Mucosa of rectum (tissue), 2 donors: Measurements from ENCODE around the gene SLC4A1AP.
A peak's percentile ranks its signal among the peaks of the same experiment; 100 is the strongest.
"Not testable (repeated sequence)": the region's sequence is repeated elsewhere in the genome, so short reads cannot be mapped to it uniquely, and the experiment has no call there.

Source experiments
- H3K27ac ChIP-seq, 2 donors: one replicate each; pipeline ENCODE4 v1.7.0; 2013; ENCODE audit warnings: inconsistent platforms in 2 of 2, low read depth in 2 of 2, low read length in 2 of 2
- H3K27me3 ChIP-seq, 2 donors: one replicate each; pipeline ENCODE4 v1.7.0; 2013; ENCODE audit warnings: low read length in 2 of 2; ENCODE audit not compliant: control insufficient read depth in 2 of 2, insufficient read depth in 2 of 2
- H3K36me3 ChIP-seq, 2 donors: one replicate each; pipeline ENCODE4 v1.7.0; 2013; ENCODE audit warnings: low read length in 2 of 2; ENCODE audit not compliant: control insufficient read depth in 2 of 2, insufficient read depth in 2 of 2
- H3K4me1 ChIP-seq, 2 donors: one replicate each; pipeline ENCODE4 v1.7.0; 2013; ENCODE audit warnings: low read length in 2 of 2, mild to moderate bottlenecking in 1 of 2; ENCODE audit not compliant: control insufficient read depth in 2 of 2, insufficient read depth in 2 of 2
- H3K4me3 ChIP-seq, 2 donors: one replicate each; pipeline ENCODE4 v1.7.0; 2013; ENCODE audit warnings: low read length in 2 of 2
- H3K9ac ChIP-seq, 2 donors: one replicate each; pipeline ENCODE4 v1.7.0; 2013; ENCODE audit warnings: low read length in 2 of 2, low read depth in 1 of 2, mild to moderate bottlenecking in 1 of 2
- H3K9me3 ChIP-seq, 2 donors: one replicate each; pipeline ENCODE4 v1.7.0; 2013; ENCODE audit warnings: low read length in 2 of 2; ENCODE audit not compliant: control insufficient read depth in 2 of 2
- donor health status: healthy.
- donor health status: Normal muscosa, but diverticular disease.

Gene SLC4A1AP

DNA sequence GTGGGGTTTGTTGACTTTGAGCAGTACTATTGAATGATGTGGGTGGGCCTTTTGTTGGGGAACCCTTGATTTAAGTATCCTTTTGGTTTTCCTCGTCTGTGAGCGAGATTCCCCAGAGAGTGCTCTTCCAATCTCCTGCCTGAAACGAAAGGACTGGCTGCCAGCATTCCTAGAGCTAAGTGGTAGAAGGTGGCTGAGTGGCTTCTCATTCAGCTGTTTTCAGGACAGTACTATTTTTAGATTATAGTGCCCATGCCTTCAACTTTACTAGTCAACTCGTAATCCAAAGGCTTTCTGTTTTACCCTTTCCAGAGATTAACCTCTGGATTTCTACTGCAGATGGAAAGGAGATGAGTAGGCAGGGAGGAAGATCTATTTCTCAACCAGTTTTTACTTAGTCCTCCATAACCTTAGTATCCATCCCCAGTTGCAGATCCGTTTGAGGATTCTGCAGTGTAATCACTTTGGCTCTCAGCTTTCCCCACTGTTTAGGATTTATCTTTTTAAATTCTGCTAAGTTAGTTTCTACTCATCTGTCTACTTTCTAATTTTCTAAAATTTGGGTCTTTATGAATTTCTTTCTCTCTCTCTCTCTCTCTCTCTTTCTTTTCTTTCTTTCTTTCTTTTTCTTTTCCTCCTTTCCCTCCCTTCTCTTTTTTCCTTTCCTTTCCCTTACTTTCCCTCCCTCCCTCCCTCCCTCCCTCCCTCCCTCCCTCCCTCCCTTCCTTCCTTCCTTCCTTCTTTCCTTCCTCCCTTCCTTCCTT lies 9.2 kb downstream of the SLC4A1AP start:
- no peaks in the 10 kb centered on the region for H3K27me3 ChIP-seq
- H3K36me3 ChIP-seq = peaks cover 46 to 56% of the 10 kb centered on the region in 2 donors
- no peak overlapping the region for H3K9ac ChIP-seq
- no peak overlapping the region for H3K4me3 ChIP-seq
- no peak overlapping the region for H3K27ac ChIP-seq
- H3K9me3 ChIP-seq = no peaks in the 10 kb centered on the region
- H3K4me1 ChIP-seq = no peaks in the 10 kb centered on the region

DNA sequence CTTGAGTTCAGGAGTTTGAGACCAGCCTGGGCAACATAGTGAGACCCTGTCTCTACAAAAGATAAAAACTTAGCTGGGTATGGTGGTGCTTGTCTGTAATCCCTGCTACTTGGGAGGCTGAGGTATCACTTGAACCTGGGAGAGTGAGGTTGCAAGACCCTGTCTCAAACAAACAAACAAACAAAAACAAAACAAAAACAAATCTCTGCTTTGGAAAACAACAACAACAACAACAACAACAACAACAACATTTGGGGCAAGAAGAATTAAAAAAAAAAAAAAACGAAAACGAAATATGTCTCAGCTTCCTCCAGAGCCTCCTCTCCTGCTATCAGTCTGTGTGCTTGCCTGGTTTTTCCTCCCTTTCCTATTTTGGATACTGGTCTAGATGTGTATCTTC lies 16.9 kb downstream of the SLC4A1AP start:
- Histone ChIP-seq H3K36me3 (peaks cover 30 to 42% of the 10 kb centered on the region in 2 donors), H3K4me3 (no peak overlapping the region), H3K4me1 (peaks cover 12% of the 10 kb centered on the region in 2 donors), H3K27me3 (no peaks in the 10 kb centered on the region), H3K27ac (no peak overlapping the region), H3K9ac (no peak overlapping the region), H3K9me3 (no peaks in the 10 kb centered on the region)

DNA sequence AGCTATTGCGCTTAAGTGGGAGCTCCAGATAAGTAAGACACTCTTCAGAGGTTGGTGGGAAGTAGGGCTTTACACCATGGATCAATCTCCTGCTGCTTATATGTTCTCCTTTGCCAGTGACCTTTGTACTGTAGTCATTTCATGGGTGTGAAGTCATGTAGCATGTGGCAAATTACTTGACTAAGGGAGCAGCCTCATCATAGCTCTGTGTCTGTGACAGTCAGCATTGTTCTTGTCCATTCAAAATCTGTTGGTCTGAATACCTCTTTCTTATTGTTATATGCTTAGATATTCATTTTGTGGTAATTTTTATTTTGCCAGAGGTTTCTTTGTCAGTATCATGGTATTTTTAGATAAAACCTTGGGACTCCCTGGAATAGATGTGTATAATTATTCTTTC lies 18.2 kb downstream of the SLC4A1AP start:
- Histone ChIP-seq H3K36me3 (peaks cover 26 to 41% of the 10 kb centered on the region in 2 donors), H3K4me1 (peaks cover 12% of the 10 kb centered on the region in 2 donors), H3K4me3 (no peak overlapping the region), H3K27me3 (no peaks in the 10 kb centered on the region), H3K9ac (no peak overlapping the region), H3K27ac (peak overlapping the region in 1 of 2 donors; percentile 42), H3K9me3 (no peaks in the 10 kb centered on the region)

DNA sequence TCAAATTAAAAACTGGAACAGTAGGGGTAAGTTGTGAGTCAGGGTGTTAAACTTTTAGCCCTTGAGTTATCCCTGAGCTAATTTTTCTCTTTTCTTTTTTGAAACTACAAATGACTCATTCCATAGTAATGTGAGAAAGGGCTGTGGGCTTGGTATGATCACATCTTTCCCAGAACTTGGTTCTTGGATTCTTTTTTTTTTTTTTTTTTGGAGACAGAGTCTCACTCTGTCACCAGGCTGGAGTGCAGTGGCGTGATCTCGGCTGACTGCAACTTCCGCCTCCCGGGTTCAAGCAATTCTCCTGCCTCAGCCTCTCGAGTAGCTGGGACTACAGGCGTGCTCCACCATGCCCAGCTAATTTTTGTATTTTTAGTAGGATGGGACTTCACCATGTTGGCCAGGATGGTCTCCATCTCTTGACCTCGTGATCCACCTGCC lies 18.7 kb downstream of the SLC4A1AP start:
- H3K27me3 ChIP-seq, H3K4me3 ChIP-seq, H3K9me3 ChIP-seq, H3K9ac ChIP-seq: not testable (repeated sequence)
- H3K4me1 ChIP-seq = peaks cover 12% of the 10 kb centered on the region in 2 donors
- H3K36me3 ChIP-seq = peaks cover 22 to 38% of the 10 kb centered on the region in 2 donors
- H3K27ac ChIP-seq = peak overlapping the region in 1 of 2 donors; percentile 42

DNA sequence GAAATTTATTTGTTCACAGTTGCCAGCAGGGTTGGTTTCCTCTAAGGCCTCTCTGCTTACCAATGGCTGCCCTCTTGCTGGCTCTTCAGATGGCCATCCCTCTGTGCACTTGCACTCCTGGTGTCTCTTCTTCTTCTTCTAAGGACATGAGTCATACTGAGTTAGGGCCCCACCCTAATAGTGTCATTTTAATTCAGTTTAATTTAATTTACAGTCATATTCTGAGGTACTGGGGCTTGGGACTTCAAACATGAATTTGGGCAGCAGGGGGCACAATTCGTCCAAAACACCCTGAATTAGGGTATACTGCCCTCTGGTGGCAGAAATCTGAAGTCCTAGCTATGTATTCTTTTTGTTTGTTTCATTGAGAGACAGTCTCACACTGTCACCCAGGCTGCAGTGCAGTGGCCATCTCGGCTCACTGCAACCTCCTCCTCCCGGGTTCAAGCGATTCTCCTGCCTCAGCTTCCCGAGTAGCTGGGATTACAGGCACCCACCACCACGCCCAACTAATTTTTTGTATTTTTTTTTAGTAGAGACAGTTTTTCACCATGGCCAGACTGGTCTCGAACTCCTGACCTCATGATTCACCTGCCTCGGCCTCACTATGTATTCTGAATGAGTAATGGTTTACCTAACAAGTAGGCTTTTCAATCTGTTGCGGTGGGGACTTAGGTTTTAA lies 19.8 kb downstream of the SLC4A1AP start:
- Histone ChIP-seq H3K27me3 (no peaks in the 10 kb centered on the region), H3K36me3 (peaks cover 19 to 33% of the 10 kb centered on the region in 2 donors), H3K9ac (no peak overlapping the region), H3K9me3 (no peaks in the 10 kb centered on the region), H3K4me3 (no peak overlapping the region), H3K4me1 (peaks cover 12% of the 10 kb centered on the region in 2 donors), H3K27ac (no peak overlapping the region)

DNA sequence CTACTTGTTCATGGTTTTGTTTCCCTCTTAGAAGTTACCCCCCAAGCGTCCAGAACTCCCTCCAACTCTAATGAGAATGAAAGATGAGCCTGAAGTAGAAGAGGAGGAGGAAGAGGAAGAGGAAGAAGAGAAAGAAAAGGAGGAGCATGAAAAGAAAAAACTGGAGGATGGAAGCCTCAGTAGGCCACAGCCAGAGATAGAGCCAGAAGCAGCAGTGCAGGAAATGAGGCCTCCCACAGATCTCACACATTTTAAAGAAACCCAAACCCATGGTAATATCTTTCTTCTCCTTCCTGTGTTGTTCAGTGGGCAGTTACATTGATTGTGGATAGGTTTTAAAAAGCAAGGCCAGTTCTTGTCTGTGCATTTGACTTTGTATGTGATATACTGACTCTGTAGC lies 21.3 kb downstream of the SLC4A1AP start:
- H3K36me3 ChIP-seq = peaks cover 21 to 38% of the 10 kb centered on the region in 2 donors

DNA sequence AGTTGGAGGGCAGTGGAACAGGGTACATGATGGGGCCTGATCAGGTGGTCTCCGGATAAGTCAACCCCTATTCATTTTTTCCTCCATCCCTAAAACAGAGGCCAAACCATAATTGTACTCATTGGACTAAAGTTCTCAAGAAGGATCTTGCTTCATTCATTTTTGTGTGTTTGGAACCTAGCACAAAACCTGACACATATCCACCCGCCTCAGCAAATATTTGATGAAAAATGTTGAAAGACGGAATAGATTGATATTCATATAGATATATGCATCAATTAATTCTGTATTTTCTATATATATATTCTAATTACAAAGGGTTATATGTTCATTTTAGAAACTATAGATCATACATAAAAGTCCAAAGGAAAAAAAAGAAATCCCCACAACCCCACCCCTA lies 21.9 kb downstream of the SLC4A1AP start:
- Histone ChIP-seq H3K27me3 (no peaks in the 10 kb centered on the region), H3K4me3 (no peak overlapping the region), H3K4me1 (peaks cover 12% of the 10 kb centered on the region in 2 donors), H3K9ac (no peak overlapping the region), H3K36me3 (peaks cover 20 to 37% of the 10 kb centered on the region in 2 donors), H3K27ac (no peak overlapping the region), H3K9me3 (no peaks in the 10 kb centered on the region)

More for the DNA sequence above, 21.3 kb downstream of the SLC4A1AP start:
- H3K4me1 ChIP-seq = peaks cover 12% of the 10 kb centered on the region in 2 donors
- H3K9me3 ChIP-seq, H3K27me3 ChIP-seq, H3K27ac ChIP-seq, H3K4me3 ChIP-seq, H3K9ac ChIP-seq: not testable (repeated sequence)

DNA sequence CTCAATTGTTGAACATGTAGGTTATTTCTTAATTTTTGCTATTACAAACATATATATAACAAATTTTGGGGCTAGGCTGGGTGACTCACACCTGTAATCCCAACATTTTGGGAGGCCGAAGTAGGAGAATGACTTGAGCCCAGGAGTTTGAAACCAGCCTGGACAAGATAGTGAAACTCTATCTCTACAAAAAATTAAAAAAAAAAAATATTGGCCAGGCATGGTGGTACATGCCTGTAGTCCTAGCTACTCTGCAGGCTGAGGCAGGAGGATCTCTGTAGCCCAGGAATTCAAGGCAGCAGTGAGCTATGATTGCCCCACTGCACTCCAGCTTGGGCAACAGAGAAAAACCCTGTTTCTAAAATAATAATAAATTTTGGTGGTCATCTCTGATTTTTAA lies 23.5 kb downstream of the SLC4A1AP start:
- no peaks in the 10 kb centered on the region for H3K9me3 ChIP-seq
- no peak overlapping the region for H3K4me3 ChIP-seq
- H3K36me3 ChIP-seq = peaks cover 20 to 32% of the 10 kb centered on the region in 2 donors
- peaks cover 0 to 9% of the 10 kb centered on the region in 2 donors for H3K4me1 ChIP-seq
- H3K27me3 ChIP-seq = no peaks in the 10 kb centered on the region
- H3K9ac ChIP-seq = no peak overlapping the region
- H3K27ac ChIP-seq = no peak overlapping the region

DNA sequence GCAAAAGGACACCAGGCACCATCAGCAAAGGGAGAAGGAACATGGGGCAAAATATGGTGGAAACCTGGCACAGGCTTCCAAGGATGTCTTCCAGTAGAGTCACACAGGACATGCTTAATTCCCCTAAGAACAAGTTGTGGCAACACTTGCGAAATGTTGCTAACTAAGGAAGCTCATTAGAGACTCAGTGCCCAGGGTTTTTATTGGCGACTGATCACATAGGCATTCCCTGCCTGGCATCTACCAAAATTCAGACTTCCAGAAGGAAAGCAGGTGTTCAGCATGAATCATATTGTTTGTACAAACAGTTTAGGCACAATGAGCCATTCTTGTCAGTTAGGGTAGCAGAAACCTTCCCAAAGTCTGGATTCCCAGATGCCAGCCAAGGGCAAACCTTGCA lies 25.7 kb downstream of the SLC4A1AP start:
- Histone ChIP-seq H3K4me1 (no peaks in the 10 kb centered on the region), H3K27ac (no peak overlapping the region), H3K36me3 (peaks cover 24 to 28% of the 10 kb centered on the region in 2 donors)

DNA sequence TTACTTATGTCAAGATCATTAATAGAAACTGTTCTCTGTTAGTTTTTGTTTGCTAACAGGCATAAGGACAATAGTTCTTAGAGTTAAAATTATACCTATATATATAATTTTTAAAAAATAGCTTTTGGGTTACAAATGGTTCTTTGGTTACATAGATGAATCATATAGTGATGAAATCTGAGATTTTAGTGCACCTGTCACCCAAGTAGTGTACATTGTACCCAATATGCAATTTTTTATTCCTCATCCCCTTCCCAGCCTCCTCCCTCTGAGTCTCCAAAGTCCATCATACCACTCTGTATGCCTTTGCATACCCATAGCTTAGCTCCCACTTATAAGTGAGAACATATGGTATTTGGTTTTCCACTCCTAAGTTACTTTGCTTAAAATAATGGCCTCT lies 26.4 kb downstream of the SLC4A1AP start:
- Histone ChIP-seq H3K4me1 (no peaks in the 10 kb centered on the region), H3K9ac (no peak overlapping the region), H3K27me3 (no peaks in the 10 kb centered on the region), H3K27ac (no peak overlapping the region), H3K36me3 (peaks cover 24 to 26% of the 10 kb centered on the region in 2 donors), H3K4me3 (no peak overlapping the region), H3K9me3 (no peaks in the 10 kb centered on the region)

More for the DNA sequence above, 25.7 kb downstream of the SLC4A1AP start:
- no peaks in the 10 kb centered on the region for H3K9me3 ChIP-seq
- no peaks in the 10 kb centered on the region for H3K27me3 ChIP-seq
- H3K9ac ChIP-seq = no peak overlapping the region
- no peak overlapping the region for H3K4me3 ChIP-seq
